Measurements from ENCODE around the gene HOMER2.
A peak's percentile ranks its signal among the peaks of the same experiment; 100 is the strongest.

HOMER2 gene

DNA sequence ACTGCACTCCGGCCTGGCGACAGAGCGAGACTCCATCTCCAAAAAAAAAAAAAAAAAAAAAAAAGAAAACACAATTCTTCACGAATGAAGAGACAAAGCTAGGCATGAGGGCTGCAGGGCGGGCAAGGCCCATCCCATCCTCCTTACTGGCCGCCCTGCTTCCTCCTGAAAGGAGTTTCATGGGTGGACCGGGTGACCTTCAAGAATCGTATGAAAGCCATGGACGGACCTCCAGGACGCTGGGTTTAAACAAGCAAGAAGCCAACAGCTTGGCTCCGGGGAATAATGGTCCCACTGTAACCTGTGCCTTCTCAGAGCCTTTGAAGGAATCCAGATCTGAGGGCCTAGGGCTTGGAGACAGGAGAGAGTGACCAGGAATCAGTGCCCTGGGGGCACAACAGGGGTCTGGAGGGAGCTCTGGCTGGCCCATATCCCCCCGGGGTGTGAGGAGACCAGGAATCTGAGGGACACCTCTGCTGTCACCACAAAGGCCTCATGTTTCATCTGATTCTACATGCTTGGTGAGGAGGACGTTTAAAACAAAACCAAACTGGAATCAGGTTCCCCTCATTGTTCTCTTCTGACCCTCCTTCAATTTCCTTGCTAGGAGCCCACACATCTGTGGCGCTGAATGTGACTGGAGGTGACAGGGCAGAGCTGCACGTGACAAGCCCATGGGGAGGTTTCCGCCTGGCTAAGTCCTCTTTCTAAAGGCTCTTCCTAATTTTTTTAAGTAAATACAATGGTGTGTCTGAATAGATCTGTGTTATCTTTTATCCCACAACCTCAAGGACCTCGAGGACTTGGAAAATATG lies 97.0 kb downstream of the HOMER2 start:
- DNase-seq = no peak

DNA sequence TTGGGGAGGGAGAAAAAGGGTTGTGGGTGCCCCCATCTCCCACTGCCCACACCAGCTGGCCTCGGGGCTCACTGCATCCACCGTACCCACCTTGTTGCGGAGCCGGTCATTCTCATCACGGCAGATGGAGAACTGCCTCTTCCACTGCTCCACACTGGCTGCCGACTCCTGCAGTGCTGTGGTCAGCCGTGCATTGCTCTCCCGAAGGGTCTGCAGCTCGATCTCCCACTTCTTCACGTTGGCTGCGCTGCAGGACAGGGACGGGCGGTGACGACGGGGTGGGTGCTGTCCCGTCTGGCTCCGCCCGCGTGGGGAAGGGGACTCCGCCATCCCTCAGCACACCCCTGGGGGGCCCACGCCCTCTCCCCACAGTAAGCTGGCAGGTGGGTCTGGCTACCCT lies 98.0 kb downstream of the HOMER2 start:
- no peak for DNase-seq

DNA sequence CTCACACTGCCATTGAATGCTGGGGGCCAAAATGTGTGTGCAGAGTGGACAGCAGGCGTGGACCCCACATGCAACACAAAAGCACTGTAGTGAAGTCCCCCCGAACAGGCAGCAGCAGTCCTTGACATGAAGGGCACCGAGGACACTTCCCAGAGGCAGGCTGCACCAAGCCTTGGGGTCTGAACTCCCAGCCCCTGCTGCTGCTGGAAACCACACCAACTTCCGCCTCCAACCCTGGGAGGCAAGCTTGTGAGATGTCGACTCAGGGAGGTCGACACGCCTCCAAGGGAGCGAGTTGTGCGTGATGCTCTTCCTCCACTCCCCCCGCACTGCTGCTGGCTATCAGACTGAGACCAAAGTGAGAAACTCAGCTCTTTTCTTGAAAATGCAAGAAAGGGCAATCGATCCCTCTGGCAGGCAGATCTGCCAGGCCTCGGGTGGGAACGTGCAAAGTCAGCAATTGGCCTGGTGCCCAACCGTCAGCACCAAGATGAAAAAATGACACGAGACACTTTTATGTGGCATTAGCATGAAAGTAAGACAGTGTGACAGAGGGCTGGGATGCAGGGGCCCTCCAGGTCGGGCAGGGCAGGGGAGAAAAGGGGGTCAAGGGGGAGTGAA lies 99.5 kb downstream of the HOMER2 start:
- DNase-seq = no peak

DNA sequence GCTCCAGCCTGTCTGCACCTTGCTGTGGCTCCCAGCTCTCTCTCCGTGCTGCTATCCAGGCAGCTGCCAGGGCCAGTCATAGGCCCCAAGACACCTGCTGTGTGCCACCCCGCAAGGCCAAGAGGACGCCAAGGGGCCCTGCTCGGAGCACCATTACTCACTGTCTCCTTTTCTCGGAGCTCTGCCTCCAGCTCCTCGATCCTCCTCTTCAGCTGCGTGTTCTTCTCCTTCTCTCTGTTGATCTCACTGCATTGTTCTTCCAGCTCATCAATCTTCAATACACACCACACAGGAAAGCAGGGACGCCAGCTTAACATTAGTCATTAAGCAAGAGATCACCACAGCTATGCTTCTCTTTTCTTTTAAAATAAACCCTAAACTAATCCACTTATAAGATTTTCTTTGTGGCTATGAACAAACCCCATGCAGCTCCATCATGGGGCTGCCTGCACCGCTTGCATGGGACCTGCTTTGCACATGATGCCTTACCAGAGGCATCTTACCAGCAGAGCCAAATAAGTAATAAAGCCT lies 100.5 kb downstream of the HOMER2 start:
- no peak for DNase-seq

DNA sequence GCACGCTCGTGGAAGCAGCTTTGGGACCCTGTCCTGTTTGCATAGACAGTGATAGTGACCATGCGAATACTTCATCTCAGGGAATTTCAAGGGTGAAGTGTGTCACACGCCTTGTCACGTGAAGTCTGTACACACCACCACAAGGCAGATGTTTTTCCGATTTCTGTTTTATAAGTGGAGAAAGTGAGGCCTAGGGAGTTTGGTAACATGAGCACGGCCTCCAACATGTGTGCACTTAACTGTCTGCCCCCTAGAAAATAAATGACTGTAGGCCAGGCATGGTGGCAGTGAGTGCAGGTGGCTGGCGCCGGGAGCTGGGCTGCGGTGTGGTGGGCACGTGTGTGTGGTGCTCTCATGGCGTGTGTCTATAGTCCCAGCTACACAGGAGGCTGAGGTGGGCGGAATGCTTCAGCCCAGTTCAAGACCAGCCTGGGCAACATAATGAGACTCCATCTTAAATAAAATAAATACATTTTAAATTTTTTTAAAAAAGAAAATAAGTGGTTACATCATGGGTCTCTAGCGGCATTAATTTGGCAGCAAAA lies 101.1 kb downstream of the HOMER2 start:
- DNase-seq = no peak

DNA sequence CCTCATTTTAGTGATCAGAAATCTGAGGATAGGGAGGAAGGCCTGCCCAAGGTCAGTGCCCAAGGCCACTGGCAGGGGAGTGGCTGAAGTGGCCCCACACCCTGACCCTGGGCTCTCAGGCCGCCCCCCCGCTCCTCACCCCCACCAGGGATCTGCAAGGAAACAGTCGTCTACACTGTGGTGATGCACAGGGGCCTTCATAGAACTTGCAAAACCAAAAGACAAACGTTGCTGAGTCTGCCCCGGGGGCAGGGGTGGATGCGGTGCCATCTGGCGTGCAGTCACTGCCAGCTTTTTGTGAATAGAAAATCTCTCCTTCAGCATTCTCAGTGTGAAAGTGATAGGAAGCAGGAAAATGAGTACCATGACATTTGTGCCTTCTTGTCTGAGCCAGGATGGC lies 101.8 kb downstream of the HOMER2 start:
- DNase-seq = no peak

DNA sequence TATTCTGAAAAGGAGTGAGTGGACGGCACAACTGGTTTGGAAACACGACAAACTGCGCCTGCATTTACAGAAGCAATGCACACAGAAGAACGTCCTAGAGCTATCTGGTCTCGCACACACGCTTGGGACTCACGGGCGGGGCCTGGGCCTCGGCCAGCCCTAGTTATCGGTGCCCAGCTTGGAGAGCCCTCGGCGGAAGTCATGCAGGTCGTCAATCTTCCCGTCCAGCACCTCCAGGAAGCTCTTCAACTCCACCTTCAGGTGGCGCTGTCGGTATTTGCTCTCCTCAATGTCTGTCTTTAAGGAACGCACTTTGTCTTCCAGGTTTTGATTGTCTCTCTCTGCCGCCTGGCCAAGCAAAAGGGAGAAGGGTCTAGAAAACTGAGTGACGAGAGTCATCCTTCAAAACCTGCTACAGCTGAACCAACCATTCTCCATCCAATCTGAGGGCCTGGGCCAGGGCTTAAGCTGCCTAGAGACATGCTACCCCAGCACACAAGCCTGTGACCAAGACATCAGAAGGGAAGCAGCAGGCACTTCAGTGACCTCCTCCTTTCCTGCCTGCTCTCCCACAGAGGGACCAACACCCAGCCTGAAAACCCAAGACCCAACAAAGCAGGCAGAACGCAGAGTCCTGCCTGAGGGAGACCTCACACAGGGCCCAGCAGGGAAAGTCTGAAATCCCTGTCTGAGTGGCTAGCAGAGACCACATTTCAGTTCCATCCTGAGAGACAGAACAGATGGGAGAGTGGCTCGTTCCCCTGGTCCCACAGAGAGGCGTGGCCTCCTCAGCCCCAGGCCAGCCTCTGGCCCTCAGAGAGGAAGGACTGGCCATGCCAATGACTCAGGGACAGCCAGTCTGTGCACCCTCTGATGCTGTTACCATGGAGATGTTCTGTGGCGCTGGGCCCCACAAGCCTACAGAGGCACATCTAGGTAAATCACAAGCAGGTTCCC lies 102.7 kb downstream of the HOMER2 start:
- DNase-seq = peak; percentile 69

DNA sequence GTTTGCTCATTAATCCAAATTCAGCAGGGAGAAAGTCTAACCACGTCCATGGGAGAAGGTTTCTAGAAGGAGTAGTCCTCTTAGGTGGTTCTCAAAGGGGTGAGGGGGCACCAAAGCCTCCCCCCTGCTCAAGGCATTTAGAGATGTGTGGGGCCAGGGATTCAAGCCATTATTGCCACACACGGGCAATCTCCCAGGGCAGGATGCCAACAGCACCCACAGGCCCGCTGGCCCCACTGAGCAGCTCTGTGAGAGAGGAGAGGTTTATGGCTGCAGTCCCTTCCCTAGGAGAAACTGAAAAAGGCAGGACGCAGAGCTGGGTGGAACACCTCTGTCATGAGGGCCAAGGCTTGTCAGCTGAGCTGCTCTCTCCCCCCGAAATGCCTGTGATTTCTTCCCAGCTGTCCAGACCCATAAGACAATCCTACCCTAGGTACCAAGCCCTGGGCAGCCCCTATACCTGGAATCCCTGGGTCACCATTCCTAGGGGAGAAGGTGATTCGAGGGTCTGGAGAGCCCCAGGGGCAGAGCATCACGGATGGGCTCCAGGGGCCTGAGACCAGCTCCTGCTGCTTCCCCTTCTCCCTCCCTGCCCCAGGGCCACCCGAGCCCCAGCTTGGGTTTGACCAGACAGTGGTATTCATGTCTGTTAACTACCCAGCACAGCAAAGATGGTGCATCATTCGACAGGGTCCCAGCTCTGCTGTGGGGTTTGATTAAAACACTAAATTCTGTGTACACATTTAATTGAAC lies 104.1 kb downstream of the HOMER2 start:
- DNase-seq = no peak

DNA sequence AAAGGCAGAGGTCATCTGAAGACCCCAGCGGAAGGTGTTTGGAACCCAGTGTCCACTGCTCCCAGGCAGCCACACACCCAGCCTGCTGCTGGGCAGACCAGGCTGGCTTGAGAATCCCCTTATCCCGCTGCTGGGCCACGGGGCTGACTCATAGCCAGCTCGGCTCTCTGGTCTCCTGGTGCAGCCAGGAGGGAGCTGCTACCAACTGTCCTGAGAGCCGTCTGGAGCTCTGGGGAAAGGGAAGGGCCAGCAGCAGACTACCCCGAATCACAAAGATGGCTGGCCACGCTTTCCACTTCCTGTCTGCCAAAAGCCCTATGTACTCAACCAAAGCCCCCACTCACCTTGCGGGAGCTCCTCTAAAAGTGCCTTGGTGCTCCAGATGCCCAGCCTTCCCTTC lies 104.8 kb downstream of the HOMER2 start:
- DNase-seq = no peak

DNA sequence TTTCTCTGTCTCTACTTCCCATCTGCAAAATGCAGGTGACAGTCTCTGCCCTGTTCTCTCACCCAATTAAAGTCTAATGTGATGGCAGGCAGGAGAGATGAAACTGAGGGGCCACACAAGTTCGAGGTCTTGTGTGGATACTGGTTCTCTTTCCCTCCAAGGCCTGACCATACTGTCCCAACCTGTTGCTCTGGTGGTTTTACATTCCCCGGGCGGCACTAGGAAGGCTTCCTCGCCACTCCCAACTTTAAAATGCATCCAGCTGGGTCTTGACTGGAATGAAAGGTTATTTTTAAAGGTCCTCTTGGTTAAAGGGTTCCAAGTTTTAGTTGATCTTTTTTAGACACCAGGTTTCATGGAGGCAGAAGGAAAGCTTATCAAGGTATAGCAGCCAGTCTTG lies 105.9 kb downstream of the HOMER2 start:
- no peak for DNase-seq

DNA sequence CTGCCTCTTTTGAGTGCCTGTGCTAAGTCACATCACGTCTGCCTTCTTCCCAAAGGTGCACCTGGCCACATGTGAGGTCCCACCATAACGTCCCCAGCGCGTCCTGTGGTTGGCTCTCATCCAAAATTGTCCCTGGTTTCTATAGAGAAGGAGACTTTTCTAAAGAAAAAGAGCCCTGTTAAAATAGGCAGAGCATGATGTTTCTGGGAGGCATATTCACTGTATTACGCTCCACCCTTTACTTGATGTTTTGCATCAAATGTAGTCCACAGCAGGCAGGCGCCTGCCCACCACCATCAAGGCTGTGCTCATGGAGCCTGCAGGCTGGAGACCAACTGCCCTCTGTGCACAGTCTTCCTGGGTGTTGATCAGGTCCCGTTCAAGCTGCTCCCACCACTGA lies 106.8 kb downstream of the HOMER2 start:
- no peak for DNase-seq

DNA sequence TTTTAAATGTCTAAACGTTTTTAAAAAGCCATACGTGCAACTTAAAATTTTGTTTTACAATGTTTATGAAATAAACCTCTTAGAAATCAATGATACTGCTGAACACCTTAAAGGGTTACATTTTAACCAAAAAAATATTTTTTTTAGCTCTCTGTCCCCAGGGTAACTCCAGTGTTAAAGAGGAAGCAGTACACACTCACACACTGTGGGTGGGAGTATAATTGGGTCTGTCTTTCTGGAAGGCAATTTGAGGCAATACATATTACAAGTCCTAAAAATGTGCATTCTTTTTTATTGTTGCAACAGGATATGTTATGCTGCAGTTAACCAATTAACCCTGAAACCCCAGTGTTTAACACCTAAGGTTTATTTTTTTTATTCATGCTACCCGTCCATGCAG lies 109.0 kb downstream of the HOMER2 start:
- no peak for DNase-seq

DNA sequence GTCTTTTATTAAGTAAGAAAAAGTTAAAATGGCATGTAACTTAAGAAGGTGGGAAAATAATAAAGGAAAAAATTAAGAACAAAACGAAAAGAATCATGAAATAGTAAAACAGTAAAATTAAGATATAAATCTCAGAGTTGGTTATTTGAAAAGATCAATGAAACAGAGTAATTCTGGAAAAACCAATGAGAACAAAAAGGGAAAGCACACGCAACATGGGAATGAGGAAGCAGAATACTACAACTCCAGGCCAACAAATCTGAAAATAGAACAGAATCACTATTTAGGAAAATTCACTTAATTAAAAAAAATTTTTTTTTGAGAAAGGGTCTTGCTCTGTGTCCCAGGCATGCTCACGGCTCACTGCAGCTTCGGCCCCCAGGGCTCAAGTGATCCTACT lies 112.4 kb downstream of the HOMER2 start:
- no peak for DNase-seq

DNA sequence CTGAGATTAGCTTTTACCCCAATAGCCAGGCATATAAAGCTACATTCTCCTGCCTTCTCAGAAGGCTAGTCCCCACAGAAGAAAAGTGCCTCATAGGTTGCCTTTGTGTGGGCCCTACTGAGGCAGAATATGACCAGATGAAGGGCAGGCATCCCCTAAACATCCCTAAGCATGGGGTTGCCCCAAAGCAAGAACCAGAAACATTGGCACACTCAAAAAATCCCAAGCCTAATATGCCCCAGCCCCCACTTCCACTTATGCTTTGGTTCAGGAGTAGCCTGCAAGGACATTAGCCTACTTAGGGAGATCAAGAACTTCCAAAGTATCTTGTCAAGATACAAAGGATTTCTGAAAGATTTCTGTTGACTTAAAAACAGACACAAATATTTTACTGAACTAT lies 113.4 kb downstream of the HOMER2 start:
- no peak for DNase-seq

DNA sequence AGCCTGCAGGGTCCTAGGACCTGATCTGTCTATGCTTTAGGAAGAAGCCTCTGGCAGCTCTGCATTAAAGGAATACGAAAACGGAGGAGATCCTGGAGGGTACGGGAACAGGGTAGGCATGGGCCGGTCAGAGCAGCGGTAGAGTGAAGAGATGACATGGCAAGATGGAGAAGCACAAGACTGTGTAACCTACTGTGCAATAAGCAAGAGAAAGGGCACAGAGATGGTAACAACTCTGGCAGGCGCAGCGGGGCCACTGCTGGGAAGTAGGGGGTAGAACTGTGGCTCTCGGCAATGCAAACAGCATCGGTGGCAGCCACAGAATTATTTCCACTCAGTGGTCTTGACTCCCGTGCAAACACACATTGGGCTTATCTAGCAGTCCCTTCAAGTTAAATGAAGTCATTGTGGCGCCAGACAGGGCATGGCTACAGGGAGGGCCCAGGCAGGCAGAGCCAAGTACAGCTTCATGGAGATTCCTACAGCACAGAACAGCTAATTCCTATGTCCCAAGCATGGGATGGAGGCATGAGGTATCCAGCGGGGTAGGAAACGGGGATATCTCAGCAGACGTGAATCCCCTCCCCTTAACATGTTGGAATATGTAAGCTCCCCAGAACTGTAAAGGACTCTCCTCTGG lies 114.3 kb downstream of the HOMER2 start:
- no peak for DNase-seq

DNA sequence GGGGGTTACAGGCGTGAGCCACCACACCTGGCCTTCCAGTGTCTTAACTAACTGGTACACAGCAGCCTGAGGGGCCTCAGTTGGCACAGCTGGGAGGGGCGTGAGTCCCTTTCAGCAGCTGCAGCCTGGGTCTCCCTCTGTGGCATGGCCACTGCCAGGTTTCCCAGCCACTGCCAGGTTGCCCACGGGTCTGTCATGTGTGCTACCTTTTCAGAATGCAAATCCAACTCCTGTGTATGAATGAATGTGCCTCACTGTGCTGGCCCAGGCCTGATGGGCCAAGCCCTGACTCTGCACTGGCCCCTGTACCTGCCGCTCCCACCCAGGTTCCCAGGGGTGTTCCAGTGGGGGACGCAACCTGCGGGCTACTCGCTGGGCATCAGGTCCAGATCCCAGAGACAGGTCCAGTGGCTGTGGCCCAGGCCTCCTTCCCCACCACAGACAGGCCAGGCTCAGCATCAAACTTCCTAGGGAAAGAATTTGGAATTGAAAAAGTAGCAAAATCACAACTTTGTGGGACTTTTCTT lies 117.1 kb downstream of the HOMER2 start:
- DNase-seq = no peak

DNA sequence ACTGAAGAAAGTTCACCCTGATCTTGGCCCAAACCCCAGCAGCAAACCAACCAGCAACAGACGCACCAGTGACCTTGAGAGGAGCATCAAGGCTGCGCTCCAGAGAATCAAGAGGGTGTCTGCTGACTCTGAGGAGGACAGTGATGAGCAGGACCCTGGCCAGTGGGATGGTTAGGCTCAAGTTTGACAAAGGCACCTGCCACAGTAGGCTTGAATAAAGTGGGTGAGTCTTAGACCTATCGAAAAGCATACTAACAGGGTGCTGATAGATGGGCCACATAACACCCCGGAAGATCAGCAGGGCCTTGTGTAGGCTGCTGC lies 119.2 kb downstream of the HOMER2 start:
- DNase-seq = no peak

DNA sequence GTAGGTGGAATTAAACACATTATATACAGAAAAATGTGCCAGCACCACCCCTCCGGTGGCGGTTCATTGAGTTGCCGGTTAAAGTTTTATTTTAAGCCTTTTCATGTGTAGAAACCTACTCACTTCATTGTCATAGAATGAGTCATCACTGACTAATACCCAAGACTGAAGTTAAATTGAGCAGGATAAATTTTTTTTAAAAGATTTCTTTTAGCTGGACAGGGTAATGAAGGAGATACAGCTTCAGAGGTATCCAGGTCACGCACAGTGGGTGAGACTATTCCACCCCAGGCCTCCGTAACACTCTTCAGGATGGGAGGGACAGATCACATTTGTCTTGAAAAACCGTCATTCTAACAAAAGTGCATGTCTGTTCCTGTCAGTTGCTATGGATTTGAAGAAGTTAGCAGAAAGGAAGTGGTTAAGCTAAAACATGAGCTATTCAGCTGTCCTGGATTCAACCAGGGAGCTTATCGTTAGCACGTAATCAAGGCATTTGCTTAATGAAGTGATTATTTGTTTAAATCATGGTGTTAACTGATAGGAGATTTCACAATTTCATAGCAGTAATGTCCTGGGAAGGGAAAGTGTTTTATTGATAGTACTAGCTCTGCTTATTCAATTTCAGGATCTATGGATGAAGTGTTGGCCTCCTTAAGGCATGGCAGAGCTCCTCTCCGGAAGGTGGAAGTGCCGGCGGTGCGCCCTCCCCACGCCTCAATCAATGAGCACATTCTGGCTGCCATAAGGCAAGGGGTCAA lies 119.7 kb downstream of the HOMER2 start:
- DNase-seq = peak; percentile 66

DNA sequence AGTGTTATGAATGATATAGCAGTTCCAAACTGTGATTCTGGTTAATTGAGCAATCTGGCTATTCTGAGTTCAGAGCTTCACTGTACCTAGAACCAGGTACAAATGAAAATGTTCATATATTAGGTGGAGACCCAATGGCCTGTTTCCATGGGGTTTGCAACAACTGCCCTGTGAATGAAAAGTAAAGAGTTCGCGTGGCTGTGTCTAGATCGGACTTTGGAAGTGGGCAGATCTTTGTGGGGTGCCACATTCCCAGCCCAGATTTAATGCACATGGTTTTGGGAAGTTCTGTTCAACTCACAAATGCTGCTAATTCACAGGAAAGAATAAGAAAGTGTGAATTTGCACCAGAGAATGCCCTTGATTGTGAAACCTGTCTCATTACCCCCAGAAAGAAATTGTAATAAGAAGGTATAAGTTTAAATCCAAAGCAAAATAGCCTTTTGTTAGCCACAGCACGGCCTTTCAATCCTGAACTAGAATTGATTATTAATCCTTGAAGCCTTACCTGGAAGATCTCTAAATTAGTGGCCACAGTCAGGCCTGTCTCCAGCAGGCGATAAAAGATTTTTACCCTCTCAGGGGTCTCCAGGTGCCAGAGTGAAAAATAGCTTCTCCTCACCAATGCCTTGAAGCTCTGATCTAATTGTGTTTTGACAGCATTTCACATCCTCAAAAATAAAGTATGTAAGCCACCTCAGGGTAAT lies 120.5 kb downstream of the HOMER2 start:
- no peak for DNase-seq
